Breast epithelium (tissue), 3 donors: Measurements from ENCODE around the gene ZNF717.
"Not testable (repeated sequence)": the region's sequence is repeated elsewhere in the genome, so short reads cannot be mapped to it uniquely, and the experiment has no call there.

Source experiments
- POLR2A ChIP-seq: fragments of 450-650 bp; IDR thresholded peaks from one replicate; pipeline ENCODE4 v1.6.1; 2016; ENCODE audit warnings: antibody characterized with exemption, mild to moderate bottlenecking, moderate library complexity
- POLR2AphosphoS5 ChIP-seq, 3 donors: sonication (generic); formaldehyde crosslinking; IDR thresholded peaks; one replicate each; pipeline ENCODE4 v1.6.1; 2017; ENCODE audit warnings: antibody characterized with exemption in 3 of 3
- TF ChIP-seq, protein P1 (sequence below), 3 donors: fragments of 450-650 bp; IDR thresholded peaks; one replicate each; pipeline ENCODE4 v1.5.1; 2016 to 2017; ENCODE audit warnings: antibody characterized with exemption in 3 of 3, mild to moderate bottlenecking in 3 of 3, moderate library complexity in 3 of 3

DNA sequence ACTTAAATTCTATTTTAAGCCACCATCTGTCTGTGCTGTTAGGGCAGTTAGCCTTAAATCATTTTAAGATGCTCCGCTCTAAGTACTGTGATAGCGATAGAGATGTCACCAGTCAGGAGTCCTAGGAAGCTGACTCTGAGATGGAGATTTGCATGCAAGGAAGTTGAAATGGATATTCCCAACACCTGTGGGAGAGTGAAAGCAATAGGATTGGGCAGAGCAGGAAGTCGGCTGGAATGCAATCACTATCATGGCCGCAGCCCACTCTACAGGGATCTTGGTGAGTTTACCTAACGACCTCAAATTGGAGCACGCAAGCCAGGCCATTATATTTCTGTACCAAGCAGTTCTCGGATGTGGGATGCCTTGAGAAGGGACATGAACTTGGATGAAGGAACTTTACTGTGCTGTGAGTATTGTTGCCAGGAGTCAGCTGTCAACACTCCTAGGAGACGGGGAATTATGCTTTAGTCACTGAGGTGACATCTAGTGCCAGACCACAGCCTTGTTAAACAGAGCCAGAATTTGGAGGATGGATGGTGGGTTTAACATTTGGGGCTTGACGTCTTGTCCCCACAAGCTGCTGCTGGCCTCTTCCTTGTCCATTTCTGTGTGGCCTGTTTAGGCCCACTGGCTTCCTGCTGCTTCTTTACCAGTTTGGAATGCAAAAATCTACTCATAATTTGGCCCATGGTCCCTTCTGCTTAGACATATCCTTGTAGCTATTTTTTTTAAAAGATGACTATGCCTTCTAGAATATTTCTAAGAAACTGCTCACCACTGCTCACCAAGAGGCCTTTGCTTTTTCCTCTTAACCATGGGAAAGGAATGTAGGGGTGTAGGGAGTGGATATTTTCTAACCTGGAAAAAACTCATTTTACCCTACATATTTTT, 31.2 kb upstream of the ZNF717 start:
- TF ChIP-seq, protein P1, sequence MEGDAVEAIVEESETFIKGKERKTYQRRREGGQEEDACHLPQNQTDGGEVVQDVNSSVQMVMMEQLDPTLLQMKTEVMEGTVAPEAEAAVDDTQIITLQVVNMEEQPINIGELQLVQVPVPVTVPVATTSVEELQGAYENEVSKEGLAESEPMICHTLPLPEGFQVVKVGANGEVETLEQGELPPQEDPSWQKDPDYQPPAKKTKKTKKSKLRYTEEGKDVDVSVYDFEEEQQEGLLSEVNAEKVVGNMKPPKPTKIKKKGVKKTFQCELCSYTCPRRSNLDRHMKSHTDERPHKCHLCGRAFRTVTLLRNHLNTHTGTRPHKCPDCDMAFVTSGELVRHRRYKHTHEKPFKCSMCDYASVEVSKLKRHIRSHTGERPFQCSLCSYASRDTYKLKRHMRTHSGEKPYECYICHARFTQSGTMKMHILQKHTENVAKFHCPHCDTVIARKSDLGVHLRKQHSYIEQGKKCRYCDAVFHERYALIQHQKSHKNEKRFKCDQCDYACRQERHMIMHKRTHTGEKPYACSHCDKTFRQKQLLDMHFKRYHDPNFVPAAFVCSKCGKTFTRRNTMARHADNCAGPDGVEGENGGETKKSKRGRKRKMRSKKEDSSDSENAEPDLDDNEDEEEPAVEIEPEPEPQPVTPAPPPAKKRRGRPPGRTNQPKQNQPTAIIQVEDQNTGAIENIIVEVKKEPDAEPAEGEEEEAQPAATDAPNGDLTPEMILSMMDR (IDR thresholded peaks at IDR 0.05), result not testable (repeated sequence)
- TF ChIP-seq POLR2A; POLR2AphosphoS5 (IDR thresholded peaks at IDR 0.05): not testable (repeated sequence)
